Epithelial cell of alveolus of lung (primary cell): ENCODE data around the gene TSSK2. TPM values are rescaled to one million over a fixed set of nuclear protein-coding genes. Genes with fewer than 3 reads are reported as not detected.

Experiments
- total RNA-seq: library from RNA; depleted of rRNA; stranded (reverse); fragments of >200 nt; gene quantifications from 2 replicates; pipeline ENCODE4 v1.2.1, GENCODE V29; 2015

TSSK2 gene
- not detected in 2 replicates for total RNA-seq

GRCh38 chr22:19130959-19131684, at the start of gene TSSK2:
TSSK2 (plus strand) TSS chr22:19131308; CDS start chr22:19131400, 92 bp downstream.

GRCh38 chr22:19122143-19122751, 8.9 kb upstream of the TSSK2 start, which contains the start of gene DGCR2:
DGCR2 (minus strand) TSS chr22:19122412; CDS start chr22:19122206, 206 bp downstream.

GRCh38 chr22:19149991-19150390, 18.9 kb downstream of the TSSK2 start, which contains the start of gene GSC2:
GSC2 (minus strand) TSS chr22:19150292; CDS start chr22:19150283, 9 bp downstream.

GRCh38 chr22:19178657-19179496, 47.8 kb downstream of the TSSK2 start, which contains the start of gene SLC25A1:
SLC25A1 (minus strand) TSS chr22:19178736; CDS start chr22:19178673, 63 bp downstream.

Other genes with a start within 250 kb of the TSSK2 start
- 0.52 and 3.7 TPM in 2 replicates for gene DGCR6, start 225.0 kb upstream of the TSSK2 start, total RNA-seq
- not detected in 2 replicates for gene PRODH, start 195.0 kb upstream of the TSSK2 start, total RNA-seq
- gene DGCR2, start 8.9 kb upstream of the TSSK2 start, total RNA-seq: 37.4 and 66.0 TPM in 2 replicates
- 17.8 and 22.6 TPM in 2 replicates for gene ESS2, start 13.3 kb downstream of the TSSK2 start, total RNA-seq
- not detected in 2 replicates for gene GSC2, start 19.0 kb downstream of the TSSK2 start, total RNA-seq
- 110 and 235 TPM in 2 replicates for gene SLC25A1, start 47.4 kb downstream of the TSSK2 start, total RNA-seq
- 2.3 and 6.2 TPM in 2 replicates for gene CLTCL1, start 160.4 kb downstream of the TSSK2 start, total RNA-seq